HepG2 (cell line): ENCODE measurements around the gene BRCA1. TPM values are rescaled to one million over a fixed set of nuclear protein-coding genes. Genes with fewer than 3 reads are reported as not detected.

Experiments
- DBP ChIP-seq: sonication (generic); formaldehyde crosslinking; IDR thresholded peaks from 2 replicates; pipeline ENCODE4 v1.4.0; 2020; ENCODE audit warnings: missing genetic modification reagents; ENCODE audit errors: not compliant biosample characterization
- ETV6 ChIP-seq: sonication (generic); formaldehyde crosslinking; conservative IDR thresholded peaks from 2 replicates; pipeline ENCODE4 v1.4.0; 2020; ENCODE audit warnings: missing genetic modification reagents
- EZH2 ChIP-seq: conservative IDR thresholded peaks from 2 replicates; pipeline ENCODE4 v1.6.1; 2012; ENCODE audit warnings: mild to moderate bottlenecking, low read depth, low read length, moderate library complexity
- KLF13 ChIP-seq: sonication (generic); formaldehyde crosslinking; IDR thresholded peaks from 2 replicates; pipeline ENCODE4 v1.4.0; 2020; ENCODE audit warnings: mild to moderate bottlenecking, missing genetic modification reagents
- KLF16 ChIP-seq, 2 experiments: sonication (generic) in 1 of 2; formaldehyde crosslinking in 1 of 2; IDR thresholded peaks; 2 replicates each; pipeline versions ENCODE4 v1.6.1 to v1.8.0; 2016 to 2023; ENCODE audit warnings: missing genetic modification reagents in 2 of 2, missing compliant biosample characterization in 1 of 2
- MAFK ChIP-seq, 2 experiments: IDR thresholded peaks in 1 of 2; conservative IDR thresholded peaks in 1 of 2; 2 replicates each; pipeline ENCODE4 v1.6.1; 2011; ENCODE audit warnings: improper control_type of control experiment in 2 of 2, low read length in 2 of 2
- NONO ChIP-seq, 2 experiments: fragments of 450-650 bp in 1 of 2; sonication (generic) in 1 of 2; formaldehyde crosslinking in 1 of 2; IDR thresholded peaks in 1 of 2; conservative IDR thresholded peaks in 1 of 2; 2 replicates each; pipeline versions ENCODE4 v1.6.1 to v1.8.0; 2017 to 2022; ENCODE audit warnings: mild to moderate bottlenecking in 1 of 2, missing genetic modification reagents in 1 of 2, moderate library complexity in 1 of 2
- NR2F6 ChIP-seq, 2 experiments: IDR thresholded peaks; 2 replicates each; pipeline ENCODE4 v1.6.1; 2016; ENCODE audit warnings: antibody characterized with exemption in 1 of 2, mild to moderate bottlenecking in 1 of 2
- PAF1 ChIP-seq: IDR thresholded peaks from 2 replicates; pipeline ENCODE4 v1.6.1; 2016; ENCODE audit warnings: missing genetic modification reagents, missing compliant biosample characterization
- RBFOX2 ChIP-seq: fragments of 200-400 bp; formaldehyde crosslinking; IDR thresholded peaks from 2 replicates; pipeline ENCODE4 v1.6.1; 2017; ENCODE audit warnings: low read depth, mild to moderate bottlenecking, low read length
- SIX4 ChIP-seq: sonication (generic); formaldehyde crosslinking; IDR thresholded peaks from 2 replicates; pipeline ENCODE4 v1.4.0; 2020; ENCODE audit warnings: missing genetic modification reagents
- ZNF318 ChIP-seq: sonication (generic); formaldehyde crosslinking; IDR thresholded peaks from 2 replicates; pipeline ENCODE4 v1.4.0; 2020; ENCODE audit warnings: mild to moderate bottlenecking, missing genetic modification reagents
- ZNF512B ChIP-seq: sonication (generic); formaldehyde crosslinking; IDR thresholded peaks from 2 replicates; pipeline ENCODE4 v1.5.1; 2020; ENCODE audit warnings: missing genetic modification reagents, mild to moderate bottlenecking, borderline replicate concordance
- ZNF713 ChIP-seq: sonication (generic); formaldehyde crosslinking; IDR thresholded peaks from 2 replicates; pipeline ENCODE4 v1.4.0; 2020; ENCODE audit warnings: mild to moderate bottlenecking, missing genetic modification reagents
- polyA plus RNA-seq, 8 experiments: library from polyadenylated mRNA; depleted of rRNA in 3 of 8; stranded (reverse) in 7 of 8; unstranded in 1 of 8; fragments of >200 nt; fragmentation: Illumina TruSeq in 4 of 8; extraction: Trizol in 4 of 8; gene quantifications; 2 replicates each; pipeline versions ENCODE4 v1.2.1 to v1.2.3, GENCODE V29; 2011 to 2016; ENCODE audit warnings: low read depth in 4 of 8, missing spikeins in 1 of 8, mixed read lengths in 1 of 8; ENCODE audit not compliant: insufficient read depth in 1 of 8
- total RNA-seq, 5 experiments: library from RNA; depleted of rRNA; stranded (reverse); fragments of >200 nt; fragmentation: Illumina TruSeq; extraction: Trizol; gene quantifications; 2 replicates each; pipeline ENCODE4 v1.2.3, GENCODE V29; 2016; ENCODE audit warnings: low read depth in 1 of 5

The BRCA1 gene
- total and polyA plus RNA-seq, 2 of the 13 experiments (the other 11 are each of a cell fraction or from before 2014, with no cell fraction given) = 13.3 to 37.5 TPM

GRCh38 chr17:43024407-43025289, 100.5 kb downstream of the BRCA1 start, which contains the start of gene RND2 (continued):
- no peak for TF ChIP-seq ZNF318 (CRISPR knock-in tag)
- no peak for TF ChIP-seq DBP (CRISPR knock-in tag)
- TF ChIP-seq SIX4 (CRISPR knock-in tag) = peak; percentile 50; the same call in 1 of the 2 replicates
- no peak for TF ChIP-seq NONO (IDR thresholded peaks at IDR 0.05)
- 0 out of 2 replicates have a peak, but pooled peaks have one; percentile 23 for TF ChIP-seq NONO (CRISPR knock-in tag; conservative IDR thresholded peaks at IDR 0.05)
- peak in 1 of 2 experiments; percentile 60; a peak in 1 of 4 replicates for TF ChIP-seq KLF16 (CRISPR knock-in tag; IDR thresholded peaks at IDR 0.05)
- no peak for TF ChIP-seq PAF1 (CRISPR knock-in tag)
- no peak for TF ChIP-seq ZNF512B
- TF ChIP-seq NR2F6 (IDR thresholded peaks at IDR 0.05) = no peak
- peak; percentile 41; the same call in 1 of the 2 replicates for TF ChIP-seq NR2F6 (CRISPR knock-in tag; IDR thresholded peaks at IDR 0.05)
- TF ChIP-seq KLF13 = peak; percentile 64; the same call in 1 of the 2 replicates
- no peak for TF ChIP-seq RBFOX2
- no peak for TF ChIP-seq ZNF713 (CRISPR knock-in tag)
- TF ChIP-seq EZH2 = no peak
- 0 out of 4 replicates have a peak, but pooled peaks of 1 of the 2 experiments have one; percentile 0 for TF ChIP-seq MAFK (conservative IDR thresholded peaks at IDR 0.05 in 1 of 2, IDR thresholded peaks at IDR 0.05 in 1 of 2; ENCODE audit: low read length in 2 of 2)
- 0 out of 2 replicates have a peak, but pooled peaks have one; percentile 30 for TF ChIP-seq ETV6
